HS-5 (cell line): Measurements from ENCODE around the gene OR4F15.

Experiments
- DNase-seq: peaks from one replicate; pipeline ENCODE4 v3.0.0-alpha.2; 2012; ENCODE audit warnings: low read depth

Gene OR4F15

GRCh38 chr15:101804375-101804774 is 7.6 kb upstream of the OR4F15 start:
- DNase-seq: no peak

- DNase-seq: no peak
Observed at GRCh38 chr15:101804941-101805340, 7.1 kb upstream of the OR4F15 start.

- no peak for DNase-seq
Observed at GRCh38 chr15:101805605-101806345, 6.2 kb upstream of the OR4F15 start.

GRCh38 chr15:101807345-101807945 is 4.6 kb upstream of the OR4F15 start:
- no peak for DNase-seq

- DNase-seq: no peak
Observed at GRCh38 chr15:101808201-101808600, 3.8 kb upstream of the OR4F15 start.

- no peak for DNase-seq
Observed at GRCh38 chr15:101810456-101810855, 1.5 kb upstream of the OR4F15 start.

GRCh38 chr15:101810876-101811275 is 1.1 kb upstream of the OR4F15 start:
- no peak for DNase-seq

- DNase-seq: no peak
Observed at GRCh38 chr15:101813803-101814534, 2.0 kb downstream of the OR4F15 start.

- DNase-seq: no peak
Observed at GRCh38 chr15:101820781-101821180, 8.8 kb downstream of the OR4F15 start.

GRCh38 chr15:101827257-101827656 is 15.3 kb downstream of the OR4F15 start:
- no peak for DNase-seq

GRCh38 chr15:101828774-101829173 is 16.8 kb downstream of the OR4F15 start:
- no peak for DNase-seq

GRCh38 chr15:101841656-101842055 is 29.7 kb downstream of the OR4F15 start:
- no peak for DNase-seq

- no peak for DNase-seq
Observed at GRCh38 chr15:101844916-101845315, 32.9 kb downstream of the OR4F15 start.

GRCh38 chr15:101852356-101852755 is 40.4 kb downstream of the OR4F15 start:
- no peak for DNase-seq
